H1 (cell line): ENCODE data around the gene ZNF689. TPM values are rescaled to one million over a fixed set of nuclear protein-coding genes. Genes with fewer than 3 reads are reported as not detected.

Experiments used
- CTCF ChIA-PET: fragments of 300-600 bp; sonication (Branson Sonifier 250); formaldehyde crosslinking; loops from one replicate; lab custom pipeline; 2021; ENCODE audit not compliant: partially characterized antibody; lab: Charles Lee
- POLR2A ChIA-PET: fragments of 300-600 bp; sonication (Branson Sonifier 250); formaldehyde crosslinking; loops from one replicate; lab custom pipeline; 2021; ENCODE audit warnings: inconsistent platforms; ENCODE audit not compliant: partially characterized antibody; lab: Charles Lee
- DNase-seq, 2 experiments: peaks; one replicate each; pipeline versions ENCODE4 v3.0.0 to v3.0.0-alpha.2; 2010 to 2022; ENCODE audit warnings: low spot score in 2 of 2, low read depth in 1 of 2, mixed read lengths in 1 of 2
- FAIRE-seq: peaks from 2 replicates; lab custom pipeline; 2011; peaks lifted over from hg19 to GRCh38; lab: Jason Lieb, UNC
- H2AFZ ChIP-seq: 2 replicates; pipeline ENCODE4 v1.8.1; 2012; ENCODE audit warnings: low read length, inconsistent platforms
- H2AK5ac ChIP-seq: 2 replicates; pipeline ENCODE4 v1.6.1; 2013; ENCODE audit warnings: low read depth, low read length
- H2BK120ac ChIP-seq: replicated peaks from 2 replicates; pipeline ENCODE3; 2013; ENCODE audit warnings: low read depth, low read length, inconsistent platforms
- H2BK12ac ChIP-seq: 2 replicates; pipeline ENCODE4 v1.6.1; 2013; ENCODE audit warnings: low read depth, low read length
- H2BK15ac ChIP-seq: 2 replicates; pipeline ENCODE4 v1.6.1; 2013; ENCODE audit warnings: low read length
- H2BK20ac ChIP-seq: 2 replicates; pipeline ENCODE4 v1.6.1; 2013; ENCODE audit warnings: low read length
- H2BK5ac ChIP-seq: 2 replicates; pipeline ENCODE4 v1.6.1; 2013; ENCODE audit warnings: low read depth, low read length
- H3K14ac ChIP-seq: 2 replicates; pipeline ENCODE4 v1.6.1; 2013; ENCODE audit warnings: inconsistent platforms; ENCODE audit not compliant: insufficient read length
- H3K18ac ChIP-seq: 2 replicates; pipeline ENCODE4 v1.6.1; 2013; ENCODE audit warnings: low read length; ENCODE audit errors: extremely low read depth
- H3K23ac ChIP-seq: 2 replicates; pipeline ENCODE4 v1.6.1; 2013; ENCODE audit warnings: inconsistent platforms; ENCODE audit not compliant: insufficient read length
- H3K23me2 ChIP-seq: 2 replicates; pipeline ENCODE4 v1.6.1; 2013; ENCODE audit warnings: low read depth, low read length
- H3K27ac ChIP-seq: 2 replicates; pipeline ENCODE4 v1.6.1; 2011; ENCODE audit warnings: low read depth, low read length, inconsistent platforms
- H3K27me3 ChIP-seq, 4 experiments: replicated peaks in 1 of 4; 1 replicate in 1 of 4; 2 replicates in 3 of 4; pipeline versions ENCODE4 v1.6.1 to v1.8.1; 2011 to 2013; ENCODE audit warnings: low read length in 3 of 4, mild to moderate bottlenecking in 3 of 4, inconsistent platforms in 2 of 4, mixed read lengths in 2 of 4, moderate library complexity in 1 of 4; ENCODE audit not compliant: control insufficient read depth in 3 of 4, insufficient read depth in 3 of 4; ENCODE audit errors: extremely low read depth in 1 of 4
- H3K36me3 ChIP-seq, 4 experiments: 2 replicates each; pipeline versions ENCODE4 v1.6.1 to v1.8.1; 2011 to 2013; ENCODE audit warnings: mild to moderate bottlenecking in 4 of 4, low read length in 3 of 4, moderate library complexity in 2 of 4, control low read depth in 1 of 4, inconsistent platforms in 1 of 4; ENCODE audit not compliant: insufficient read depth in 4 of 4, control insufficient read depth in 2 of 4
- H3K4ac ChIP-seq: replicated peaks from 2 replicates; pipeline ENCODE3; 2013; ENCODE audit warnings: low read length, low read depth, mixed read lengths, inconsistent platforms; ENCODE audit not compliant: insufficient read length
- H3K4me1 ChIP-seq, 4 experiments: replicated peaks in 1 of 4; 1 replicate in 1 of 4; 2 replicates in 3 of 4; pipeline versions ENCODE4 v1.6.1 to v1.8.1; 2011 to 2013; ENCODE audit warnings: low read length in 3 of 4, inconsistent platforms in 2 of 4, mixed read lengths in 1 of 4; ENCODE audit not compliant: insufficient read depth in 4 of 4, control insufficient read depth in 3 of 4
- H3K4me2 ChIP-seq, 2 experiments: 2 replicates each; pipeline versions ENCODE4 v1.6.1 to v1.8.1; 2011 to 2013; ENCODE audit warnings: low read depth in 2 of 2, low read length in 2 of 2, control low read depth in 1 of 2, inconsistent platforms in 1 of 2, mild to moderate bottlenecking in 1 of 2; ENCODE audit not compliant: insufficient read depth in 1 of 2
- H3K4me3 ChIP-seq, 4 experiments: fragments of 200-600, 300-600 bp in 1 of 4; sonication (generic), shearing (Covaris generic), sonication (Bioruptor Twin) in 1 of 4; 2 replicates each; pipeline versions ENCODE4 v1.5.1 to v1.8.1; 2011 to 2016; ENCODE audit warnings: low read length in 4 of 4, low read depth in 3 of 4, control low read depth in 2 of 4, inconsistent platforms in 2 of 4, mild to moderate bottlenecking in 2 of 4, mixed read lengths in 1 of 4, moderate library complexity in 1 of 4; ENCODE audit not compliant: insufficient read depth in 2 of 4; ENCODE audit errors: extremely low read depth in 1 of 4
- H3K56ac ChIP-seq: replicated peaks from 2 replicates; pipeline ENCODE3; 2013; ENCODE audit warnings: low read depth, mild to moderate bottlenecking, mixed read lengths, low read length, inconsistent platforms; ENCODE audit not compliant: insufficient read length
- H3K79me1 ChIP-seq: 2 replicates; pipeline ENCODE4 v1.6.1; 2013; ENCODE audit warnings: low read depth, low read length, control low read depth
- H3K79me2 ChIP-seq, 2 experiments: 2 replicates each; pipeline versions ENCODE4 v1.6.1 to v1.8.1; 2012 to 2013; ENCODE audit warnings: low read length in 2 of 2, mild to moderate bottlenecking in 2 of 2, inconsistent platforms in 1 of 2; ENCODE audit not compliant: insufficient read depth in 2 of 2, control insufficient read depth in 1 of 2
- H3K9ac ChIP-seq, 4 experiments: replicated peaks in 1 of 4; 1 replicate in 1 of 4; 2 replicates in 3 of 4; pipeline versions ENCODE4 v1.6.1 to v1.8.1; 2011 to 2013; ENCODE audit warnings: low read depth in 3 of 4, low read length in 3 of 4, control low read depth in 2 of 4, mild to moderate bottlenecking in 2 of 4, moderate library complexity in 2 of 4, inconsistent platforms in 1 of 4; ENCODE audit errors: extremely low read depth in 1 of 4
- H3K9me3 ChIP-seq, 2 experiments: 2 replicates each; pipeline versions ENCODE4 v1.6.1 to v1.8.1; 2012 to 2013; ENCODE audit warnings: mild to moderate bottlenecking in 2 of 2, moderate library complexity in 2 of 2, control low read depth in 1 of 2, inconsistent platforms in 1 of 2, low read depth in 1 of 2, low read length in 1 of 2, mixed read lengths in 1 of 2; ENCODE audit not compliant: insufficient read depth in 2 of 2
- H4K20me1 ChIP-seq, 2 experiments: replicated peaks in 1 of 2; 2 replicates each; pipeline versions ENCODE3 to v1.8.1; 2011 to 2013; ENCODE audit warnings: inconsistent platforms in 2 of 2, low read length in 2 of 2, mild to moderate bottlenecking in 1 of 2; ENCODE audit not compliant: insufficient read depth in 2 of 2, control insufficient read depth in 1 of 2
- H4K5ac ChIP-seq: 2 replicates; pipeline ENCODE4 v1.6.1; 2013; ENCODE audit warnings: low read length, low read depth, mixed read lengths, inconsistent platforms; ENCODE audit not compliant: insufficient read length
- H4K8ac ChIP-seq: 2 replicates; pipeline ENCODE4 v1.8.0; 2013; ENCODE audit warnings: mild to moderate bottlenecking, moderate library complexity, low read length, inconsistent platforms; ENCODE audit not compliant: insufficient read depth; ENCODE audit errors: extremely low read depth
- H4K91ac ChIP-seq: replicated peaks from 2 replicates; pipeline ENCODE3; 2013; ENCODE audit warnings: low read length, mixed read lengths, inconsistent platforms; ENCODE audit not compliant: insufficient read length
- ASH2L ChIP-seq: fragments of 200-600, 300-600 bp; sonication (generic); IDR thresholded peaks from one replicate; pipeline ENCODE4 v1.7.1; 2017; ENCODE audit warnings: low read length
- BCL11A ChIP-seq, 2 experiments: IDR thresholded peaks; one replicate each; pipeline ENCODE4 v1.6.1; 2011; ENCODE audit warnings: low read depth in 2 of 2, low read length in 2 of 2, mild to moderate bottlenecking in 2 of 2
- CBX5 ChIP-seq: fragments of 300-800, 300-1000 bp; sonication (generic); IDR thresholded peaks from 2 replicates; pipeline ENCODE4 v1.7.1; 2016; ENCODE audit warnings: antibody characterized with exemption, low read length, low read depth
- CBX8 ChIP-seq: fragments of 300-800, 300-1000 bp; sonication (generic); IDR thresholded peaks from 2 replicates; pipeline ENCODE4 v1.7.1; 2016; ENCODE audit warnings: low read depth, low read length, borderline replicate concordance
- E2F6 ChIP-seq: IDR thresholded peaks from 2 replicates; pipeline ENCODE4 v1.6.1; 2012; ENCODE audit warnings: inconsistent platforms
- FOSL1 ChIP-seq: IDR thresholded peaks from 2 replicates; pipeline ENCODE4 v1.6.1; 2011; ENCODE audit warnings: mild to moderate bottlenecking, low read depth, low read length, moderate library complexity; ENCODE audit not compliant: insufficient read depth
- JUND ChIP-seq: IDR thresholded peaks from 2 replicates; pipeline ENCODE4 v1.6.1; 2011; ENCODE audit warnings: mild to moderate bottlenecking, improper control_type of control experiment, low read length
- KDM1A ChIP-seq: fragments of 200-600, 300-600 bp; sonication (generic); IDR thresholded peaks from 2 replicates; pipeline ENCODE4 v1.7.1; 2016; ENCODE audit warnings: mild to moderate bottlenecking, low read length, borderline replicate concordance
- MAFK ChIP-seq: IDR thresholded peaks from 2 replicates; pipeline ENCODE4 v1.6.1; 2012; ENCODE audit warnings: low read depth, mild to moderate bottlenecking, improper control_type of control experiment, low read length
- POLR2A ChIP-seq, 2 experiments: IDR thresholded peaks; 1 replicate in 1 of 2; 2 replicates in 1 of 2; pipeline ENCODE4 v1.6.1; 2011; ENCODE audit warnings: low read depth in 2 of 2, low read length in 2 of 2, mild to moderate bottlenecking in 2 of 2; ENCODE audit errors: control extremely low read depth in 1 of 2
- SAP30 ChIP-seq: fragments of 300-600 bp; sonication (generic); IDR thresholded peaks from 2 replicates; pipeline ENCODE4 v1.7.1; 2012; ENCODE audit warnings: low read length, moderate library complexity, mild to moderate bottlenecking, inconsistent platforms; ENCODE audit not compliant: insufficient read depth, insufficient replicate concordance
- SP4 ChIP-seq: IDR thresholded peaks from 2 replicates; pipeline ENCODE4 v1.6.1; 2012; ENCODE audit warnings: low read length, inconsistent platforms
- SRF ChIP-seq: IDR thresholded peaks from 2 replicates; pipeline ENCODE4 v1.6.1; 2011; ENCODE audit warnings: mild to moderate bottlenecking, low read depth, low read length, moderate library complexity
- TAF1 ChIP-seq: IDR thresholded peaks from 2 replicates; pipeline ENCODE4 v1.6.1; 2011; ENCODE audit warnings: mild to moderate bottlenecking, low read depth, low read length
- YY1 ChIP-seq: IDR thresholded peaks from 2 replicates; pipeline ENCODE4 v1.6.1; 2011; ENCODE audit warnings: low read depth, mild to moderate bottlenecking, low read length
- WGBS, 2 experiments: shearing (Covaris generic) in 1 of 2; methylation state at CpG; one replicate each; pipeline versions ENCODE4 v1.1.6 to v1.1.7; 2013 to 2015; ENCODE audit warnings: low lambda C conversion rate in 2 of 2, mixed read lengths in 2 of 2, inconsistent platforms in 1 of 2, low coverage in 1 of 2, missing lambda C conversion rate in 1 of 2; ENCODE audit not compliant: insufficient replicate concordance in 2 of 2, insufficient coverage in 1 of 2, insufficient read length in 1 of 2; ENCODE audit errors: extremely low coverage in 1 of 2, missing lambda C conversion rate in 1 of 2; 5-methylcytosine and 5-hydroxymethylcytosine counted together
- polyA plus RNA-seq, 7 experiments: library from polyadenylated mRNA; depleted of rRNA in 3 of 7; stranded (reverse) in 5 of 7; unstranded in 2 of 7; fragments of >200 nt in 5 of 7; fragments of 200-250 nt in 2 of 7; gene quantifications; 1 replicate in 5 of 7; 2 replicates in 1 of 7; 4 replicates in 1 of 7; pipeline versions ENCODE4 v1.2.1 to v1.2.3, GENCODE V29; 2011 to 2013; ENCODE audit warnings: missing spikeins in 2 of 7, mixed read lengths in 2 of 7
- total RNA-seq: library from RNA; stranded (reverse); fragmentation: NEBNext Ultra II Directional; extraction: Animal tissue kit (Norgen Biotek cat#: 25700); gene quantifications from 2 replicates; pipeline ENCODE4 v1.2.1, GENCODE V29; 2021

Gene ZNF689
- total and polyA plus RNA-seq, 2 of the 8 experiments (the other 6 are each of a cell fraction or from before 2014, with no cell fraction given) = 14.3 to 15.3 TPM

GRCh38 chr16:30620169-30620568 lies 10.0 kb upstream of the ZNF689 start:
- no peaks in the 10 kb centered on the region for H4K20me1 ChIP-seq
- FAIRE-seq (no peak), DNase-seq (no peak)
- POLR2A ChIA-PET = interaction anchor here (1.1 to 5.0 kb wide), 4 partner anchors 11 to 190 kb away, joined by 3 to 26 read pairs (median 4); partner anchors contain the start of genes DCTPP1 and ZNF689
- no peak overlapping the region for H3K4me2 ChIP-seq
- no peaks in the 10 kb centered on the region; a peak in 2 of 7 replicates for H3K27me3 ChIP-seq
- H3K9ac ChIP-seq = no peak overlapping the region
- H3K79me1 ChIP-seq = no peaks in the 10 kb centered on the region
- 0 out of 7 replicates have a peak, but pooled peaks cover 0 to 1% (median 0%) of the 10 kb centered on the region in 4 experiments for H3K4me1 ChIP-seq
- no peak overlapping the region for H4K8ac ChIP-seq
- H2BK12ac ChIP-seq = no peak overlapping the region
- no peak overlapping the region for H3K4me3 ChIP-seq
- no peak overlapping the region for H2AFZ ChIP-seq
- H4K5ac ChIP-seq = no peak overlapping the region
- 77% methylated on average over 3 of the region's 3 CpGs; no CpG with 5 or more reads in 1 of the 2 experiments for WGBS, 2 experiments
- no peak overlapping the region for H2BK15ac ChIP-seq
- H3K9me3 ChIP-seq = no peaks in the 10 kb centered on the region
- H4K91ac ChIP-seq = no peak overlapping the region
- no peak overlapping the region for H2BK20ac ChIP-seq
- CTCF ChIA-PET = interaction anchor here (0.6 to 3.1 kb wide), 8 partner anchors 9 to 194 kb away, joined by 3 to 22 read pairs (median 6); partner anchors contain the start of genes DCTPP1 and ZNF689
- H3K36me3 ChIP-seq = no peaks in the 10 kb centered on the region
- H2BK120ac ChIP-seq = no peak overlapping the region
- no peak overlapping the region for H3K18ac ChIP-seq
- H3K23me2 ChIP-seq = no peaks in the 10 kb centered on the region
- no peak overlapping the region for H2AK5ac ChIP-seq
- H3K56ac ChIP-seq = no peak overlapping the region
- H3K23ac ChIP-seq = no peak overlapping the region
- no peak overlapping the region for H2BK5ac ChIP-seq
- H3K14ac ChIP-seq = no peak overlapping the region
- no peaks in the 10 kb centered on the region for H3K79me2 ChIP-seq
- no peak overlapping the region for H3K27ac ChIP-seq
- no peak overlapping the region for H3K4ac ChIP-seq
- TF ChIP-seq POLR2A (IDR thresholded peaks at IDR 0.05; ENCODE audit: control extremely low read depth in 1 of 2, low read depth in 2 of 2, low read length in 2 of 2) (no peak), SP4 (no peak), TAF1 (no peak), CBX8 (no peak), ASH2L (no peak), CBX5 (no peak), SAP30 (no peak), JUND (no peak), E2F6 (no peak), MAFK (no peak), FOSL1 (no peak), SRF (no peak), YY1 (no peak), KDM1A (no peak), BCL11A (IDR thresholded peaks at IDR 0.05; ENCODE audit: low read depth in 2 of 2, low read length in 2 of 2) (no peak)
